ENCODE data around the gene RNF169. TPM values are rescaled to one million over a fixed set of nuclear protein-coding genes. Genes with fewer than 3 reads are reported as not detected.

The RNF169 gene
- total and polyA plus RNA-seq, 2 experiments from 2014 or later = 0.78 to 16.5 TPM

DNA sequence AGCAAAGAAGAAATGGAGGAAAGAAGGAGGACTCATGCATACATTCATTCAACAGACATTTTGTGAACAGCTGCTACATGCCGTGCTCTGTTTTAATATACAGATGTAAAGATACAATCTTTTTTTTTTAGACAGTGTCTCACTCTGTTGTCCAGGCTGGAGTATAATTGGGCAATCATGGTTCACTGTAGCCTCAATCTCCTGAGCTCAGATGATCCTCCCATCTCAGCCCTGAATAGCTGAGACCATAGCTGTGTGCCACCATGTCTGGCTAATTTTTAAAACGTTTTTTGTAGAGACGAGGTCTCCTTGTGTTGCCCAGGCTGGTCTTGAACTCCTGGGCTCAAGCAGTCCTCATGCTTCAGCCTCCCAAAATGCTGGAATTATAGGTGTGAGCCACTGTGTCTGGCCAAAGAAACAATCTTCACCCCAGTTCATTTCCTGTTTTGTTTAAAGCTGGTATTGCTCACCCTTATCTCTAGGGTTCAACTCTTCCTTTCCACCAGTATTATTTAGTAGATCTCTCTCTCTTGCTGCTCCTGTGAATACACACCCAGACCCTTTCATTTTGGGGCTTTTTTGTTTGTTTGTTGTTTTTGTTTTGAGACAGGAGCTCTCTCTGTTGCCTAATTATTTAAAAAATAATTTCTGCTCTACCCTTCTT, 69.8 kb downstream of the RNF169 start (continued):
- TF ChIP-seq, protein P1, sequence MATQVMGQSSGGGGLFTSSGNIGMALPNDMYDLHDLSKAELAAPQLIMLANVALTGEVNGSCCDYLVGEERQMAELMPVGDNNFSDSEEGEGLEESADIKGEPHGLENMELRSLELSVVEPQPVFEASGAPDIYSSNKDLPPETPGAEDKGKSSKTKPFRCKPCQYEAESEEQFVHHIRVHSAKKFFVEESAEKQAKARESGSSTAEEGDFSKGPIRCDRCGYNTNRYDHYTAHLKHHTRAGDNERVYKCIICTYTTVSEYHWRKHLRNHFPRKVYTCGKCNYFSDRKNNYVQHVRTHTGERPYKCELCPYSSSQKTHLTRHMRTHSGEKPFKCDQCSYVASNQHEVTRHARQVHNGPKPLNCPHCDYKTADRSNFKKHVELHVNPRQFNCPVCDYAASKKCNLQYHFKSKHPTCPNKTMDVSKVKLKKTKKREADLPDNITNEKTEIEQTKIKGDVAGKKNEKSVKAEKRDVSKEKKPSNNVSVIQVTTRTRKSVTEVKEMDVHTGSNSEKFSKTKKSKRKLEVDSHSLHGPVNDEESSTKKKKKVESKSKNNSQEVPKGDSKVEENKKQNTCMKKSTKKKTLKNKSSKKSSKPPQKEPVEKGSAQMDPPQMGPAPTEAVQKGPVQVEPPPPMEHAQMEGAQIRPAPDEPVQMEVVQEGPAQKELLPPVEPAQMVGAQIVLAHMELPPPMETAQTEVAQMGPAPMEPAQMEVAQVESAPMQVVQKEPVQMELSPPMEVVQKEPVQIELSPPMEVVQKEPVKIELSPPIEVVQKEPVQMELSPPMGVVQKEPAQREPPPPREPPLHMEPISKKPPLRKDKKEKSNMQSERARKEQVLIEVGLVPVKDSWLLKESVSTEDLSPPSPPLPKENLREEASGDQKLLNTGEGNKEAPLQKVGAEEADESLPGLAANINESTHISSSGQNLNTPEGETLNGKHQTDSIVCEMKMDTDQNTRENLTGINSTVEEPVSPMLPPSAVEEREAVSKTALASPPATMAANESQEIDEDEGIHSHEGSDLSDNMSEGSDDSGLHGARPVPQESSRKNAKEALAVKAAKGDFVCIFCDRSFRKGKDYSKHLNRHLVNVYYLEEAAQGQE (IDR thresholded peaks at IDR 0.05; ENCODE audit: unreplicated experiment) = no peak

- H2AFZ ChIP-seq = no peak overlapping the region
- H4K20me1 ChIP-seq (replicated peaks; ENCODE audit: insufficient read depth) = peaks cover 7% of the 10 kb centered on the region
- H3K9me2 ChIP-seq (ENCODE audit: insufficient read depth) = no peaks in the 10 kb centered on the region
- DNase-seq (ENCODE audit: low spot score) = no peak
- H3K27ac ChIP-seq (ENCODE audit: low read depth) = no peak overlapping the region
- no peaks in the 10 kb centered on the region for H3K79me2 ChIP-seq (replicated peaks; ENCODE audit: insufficient read depth)
- no peaks in the 10 kb centered on the region for H3K27me3 Mint-ChIP-seq (ENCODE audit: insufficient read depth, low read depth, poor library complexity)
- H3K36me3 ChIP-seq (ENCODE audit: insufficient read depth) = peaks cover 15% of the 10 kb centered on the region; the same call in 1 of the 2 replicates
- no peaks in the 10 kb centered on the region; the same call in 1 of the 2 replicates for H3K4me1 ChIP-seq (ENCODE audit: insufficient read depth)
- H3K27ac Mint-ChIP-seq = no peak overlapping the region
- no peak overlapping the region for H3K4me3 Mint-ChIP-seq
- no peaks in the 10 kb centered on the region for H3K4me1 Mint-ChIP-seq
- H3K4me2 ChIP-seq = no peak overlapping the region
- ATAC-seq = no peak
- H3K27me3 ChIP-seq (ENCODE audit: insufficient read depth) = no peaks in the 10 kb centered on the region
- H3F3A ChIP-seq (replicated peaks; ENCODE audit: low read depth) = no peaks in the 10 kb centered on the region
- H3K9me3 Mint-ChIP-seq = peaks cover 4% of the 10 kb centered on the region; the same call in 2 of the 3 replicates
- H3K36me3 Mint-ChIP-seq (ENCODE audit: low read depth) = peaks cover 12% of the 10 kb centered on the region
- H3K4me3 ChIP-seq = no peak overlapping the region
- TF ChIP-seq EZH2phosphoT487 (IDR thresholded peaks at IDR 0.05; ENCODE audit: unreplicated experiment) (no peak), ZNF114 (CRISPR knock-in tag; IDR thresholded peaks at IDR 0.05) (no peak), ZNF331 (CRISPR knock-in tag; IDR thresholded peaks at IDR 0.05; ENCODE audit: low read depth) (no peak), POLR2AphosphoS5 (IDR thresholded peaks at IDR 0.05; ENCODE audit: low read depth) (no peak), ZNF462 (CRISPR knock-in tag; IDR thresholded peaks at IDR 0.05) (no peak), STAT1 (IDR thresholded peaks at IDR 0.05; ENCODE audit: unreplicated experiment) (no peak), EZH2 (IDR thresholded peaks at IDR 0.05; ENCODE audit: low read depth, unreplicated experiment) (no peak), NANOG (IDR thresholded peaks at IDR 0.05; ENCODE audit: borderline replicate concordance) (no peak), CREB1 (CRISPR knock-in tag; IDR thresholded peaks at IDR 0.05; ENCODE audit: low read depth) (no peak), ETS1 (IDR thresholded peaks at IDR 0.05) (no peak), CTCF (conservative IDR thresholded peaks at IDR 0.05; ENCODE audit: low read depth in 2 of 2) (no peak), JUNB (IDR thresholded peaks at IDR 0.05; ENCODE audit: unreplicated experiment) (no peak)
Measured at GRCh38 chr11:74819400-74819799, 70.8 kb downstream of the RNF169 start.

All from GM23338 (cell line).